PC-9 (cell line): Measurements from ENCODE around the gene RTN4R. TPM values are rescaled to one million over a fixed set of nuclear protein-coding genes. Genes with fewer than 3 reads are reported as not detected.

ENCODE experiments used
- BruUV-seq: library from RNA; stranded (reverse); fragments of 400-500 nt; replicated peaks from 2 replicates; lab custom pipeline; 2021; lab: Mats Ljungman, UMichigan
- CTCF ChIA-PET: fragments of 300-600 bp; sonication (Branson Sonifier 250); formaldehyde crosslinking; loops from one replicate; lab custom pipeline; 2022; ENCODE audit warnings: antibody characterized with exemption; lab: Charles Lee
- POLR2A ChIA-PET: fragments of 300-600 bp; sonication (Branson Sonifier 250); formaldehyde crosslinking; loops from one replicate; lab custom pipeline; 2022; ENCODE audit warnings: antibody characterized with exemption; ENCODE audit not compliant: unreplicated experiment; lab: Charles Lee
- DNase-seq, 2 experiments: peaks; one replicate each; pipeline versions ENCODE4 v3.0.0 to v3.0.0-alpha.2; 2015 to 2022; ENCODE audit warnings: mixed read lengths in 1 of 2
- H2AFZ ChIP-seq: fragments of 200-600 bp; sonication (generic); 2 replicates; pipeline ENCODE4 v1.8.1; 2017; ENCODE audit warnings: antibody characterized with exemption
- H3F3A ChIP-seq: fragments of 200-600 bp; sonication (generic); 2 replicates; pipeline ENCODE4 v1.8.1; 2017; ENCODE audit warnings: antibody characterized with exemption, mild to moderate bottlenecking, low read depth; ENCODE audit not compliant: insufficient read depth
- H3K27ac ChIP-seq: fragments of 200-600 bp; sonication (generic); 2 replicates; pipeline ENCODE4 v1.6.1; 2016; ENCODE audit warnings: mixed run types
- H3K27me3 ChIP-seq: fragments of 200-600 bp; sonication (generic); 2 replicates; pipeline ENCODE4 v1.6.1; 2016; ENCODE audit warnings: low read depth, mixed run types; ENCODE audit not compliant: insufficient read depth
- H3K36me3 ChIP-seq: fragments of 200-600 bp; sonication (generic); 2 replicates; pipeline ENCODE4 v1.6.1; 2016; ENCODE audit warnings: low read depth, mixed run types
- H3K4me1 ChIP-seq: fragments of 200-600 bp; sonication (generic); replicated peaks from 2 replicates; pipeline ENCODE4 v1.6.1; 2016; ENCODE audit warnings: mixed run types; ENCODE audit not compliant: insufficient read depth
- H3K4me2 ChIP-seq: fragments of 200-600 bp; sonication (generic); 2 replicates; pipeline ENCODE4 v1.6.1; 2017; ENCODE audit warnings: mixed run types
- H3K4me3 ChIP-seq: fragments of 200-600 bp; sonication (generic); 2 replicates; pipeline ENCODE4 v1.6.1; 2016; ENCODE audit warnings: mixed run types
- H3K79me2 ChIP-seq: fragments of 200-600 bp; sonication (generic); 2 replicates; pipeline ENCODE4 v1.6.1; 2017; ENCODE audit warnings: low read depth, mixed run types
- H3K9me2 ChIP-seq: fragments of 200-600 bp; sonication (generic); 2 replicates; pipeline ENCODE4 v1.8.1; 2017; ENCODE audit warnings: mild to moderate bottlenecking; ENCODE audit not compliant: insufficient read depth
- H3K9me3 ChIP-seq: fragments of 200-600 bp; sonication (generic); 2 replicates; pipeline ENCODE4 v1.8.1; 2016; ENCODE audit warnings: low read depth; ENCODE audit not compliant: insufficient read depth
- H4K20me1 ChIP-seq: fragments of 200-600 bp; sonication (generic); 2 replicates; pipeline ENCODE4 v1.8.1; 2017; ENCODE audit not compliant: insufficient read depth
- CTCF ChIP-seq: fragments of 200-600 bp; sonication (generic); conservative IDR thresholded peaks from 2 replicates; pipeline ENCODE4 v1.6.1; 2017; ENCODE audit warnings: mixed run types, antibody characterized with exemption, mild to moderate bottlenecking, moderate library complexity
- EZH2 ChIP-seq: fragments of 200-600 bp; sonication (generic); IDR thresholded peaks from 2 replicates; pipeline ENCODE4 v1.8.0; 2017; ENCODE audit warnings: antibody characterized with exemption, low read depth
- intact Hi-C: fragments of 100-400 bp; cut with micrococcal nuclease; formaldehyde crosslinking; loops from one replicate; pipeline ENCODE4 v1.10.0; 2022; ENCODE audit not compliant: unreplicated experiment
- total RNA-seq: library from RNA; stranded (reverse); gene quantifications from 2 replicates; pipeline ENCODE4 v1.2.3, GENCODE V29; 2021

Gene RTN4R
- total RNA-seq, 1 experiment from 2014 or later: 5.0 TPM

- CTCF ChIA-PET: no interaction called here
- H3K36me3 ChIP-seq: no peaks in the 10 kb centered on the region
- H3F3A ChIP-seq: peaks cover 6% of the 10 kb centered on the region; the same call in 1 of the 2 replicates
- no peak overlapping the region for H3K4me2 ChIP-seq
- H3K27ac ChIP-seq: no peak overlapping the region
- no peak for DNase-seq
- no peaks in the 10 kb centered on the region for H3K4me1 ChIP-seq
- no peak overlapping the region for H3K4me3 ChIP-seq
- H3K27me3 ChIP-seq: peaks cover 32% of the 10 kb centered on the region
- no peaks in the 10 kb centered on the region for H3K79me2 ChIP-seq
- no peak for TF ChIP-seq CTCF
- no peak for TF ChIP-seq EZH2
- POLR2A ChIA-PET: no interaction called here
- intact Hi-C loops: no loop called here
- BruUV-seq: no TSS peak
- H3K9me2 ChIP-seq: no peaks in the 10 kb centered on the region
- H2AFZ ChIP-seq: no peak overlapping the region
- no peaks in the 10 kb centered on the region for H4K20me1 ChIP-seq
- no peaks in the 10 kb centered on the region for H3K9me3 ChIP-seq
Observed at GRCh38 chr22:20227363-20227762, 40.8 kb downstream of the RTN4R start.

GRCh38 chr22:20226760-20227350 is 41.3 kb downstream of the RTN4R start:
- BruUV-seq: no TSS peak
- intact Hi-C loops: no loop called here

GRCh38 chr22:20226077-20226716 is 41.9 kb downstream of the RTN4R start:
- BruUV-seq: no TSS peak
- no peak overlapping the region for H3K4me2 ChIP-seq

More at GRCh38 chr22:20226760-20227350, 41.3 kb downstream of the RTN4R start:
- Histone ChIP-seq H3F3A (peaks cover 6% of the 10 kb centered on the region; the same call in 1 of the 2 replicates), H3K79me2 (no peaks in the 10 kb centered on the region), H3K9me2 (no peaks in the 10 kb centered on the region), H3K36me3 (no peaks in the 10 kb centered on the region), H3K4me1 (no peaks in the 10 kb centered on the region), H4K20me1 (no peaks in the 10 kb centered on the region), H3K27ac (no peak overlapping the region), H2AFZ (no peak overlapping the region), H3K4me3 (no peak overlapping the region), H3K4me2 (no peak overlapping the region), H3K9me3 (no peaks in the 10 kb centered on the region), H3K27me3 (peaks cover 32% of the 10 kb centered on the region)
- TF ChIP-seq EZH2 (no peak), CTCF (no peak)
- CTCF ChIA-PET: no interaction called here
- no peak for DNase-seq
- POLR2A ChIA-PET: no interaction called here

More at GRCh38 chr22:20226077-20226716, 41.9 kb downstream of the RTN4R start:
- no peaks in the 10 kb centered on the region for H4K20me1 ChIP-seq
- no peak overlapping the region for H3K4me3 ChIP-seq
- peaks cover 32% of the 10 kb centered on the region for H3K27me3 ChIP-seq
- no peak overlapping the region for H3K27ac ChIP-seq
- TF ChIP-seq CTCF (no peak), EZH2 (no peak)
- ChIA-PET CTCF (no interaction called here), POLR2A (no interaction called here)
- no peaks in the 10 kb centered on the region for H3K9me2 ChIP-seq
- no peak for DNase-seq
- no peak overlapping the region for H2AFZ ChIP-seq
- intact Hi-C loops: no loop called here
- H3F3A ChIP-seq: peaks cover 6% of the 10 kb centered on the region; the same call in 1 of the 2 replicates
- H3K79me2 ChIP-seq: no peaks in the 10 kb centered on the region
- H3K9me3 ChIP-seq: no peaks in the 10 kb centered on the region
- no peaks in the 10 kb centered on the region for H3K36me3 ChIP-seq
- no peaks in the 10 kb centered on the region for H3K4me1 ChIP-seq
